ENCODE data around the gene CD53. TPM values are rescaled to one million over a fixed set of nuclear protein-coding genes. Genes with fewer than 3 reads are reported as not detected.
"Not testable (repeated sequence)": the region's sequence is repeated elsewhere in the genome, so short reads cannot be mapped to it uniquely, and the experiment has no call there.

CD53 gene
- total RNA-seq, 4 donors from 2014 or later, result 17.0 to 62.0 (median 18.4) TPM

DNA sequence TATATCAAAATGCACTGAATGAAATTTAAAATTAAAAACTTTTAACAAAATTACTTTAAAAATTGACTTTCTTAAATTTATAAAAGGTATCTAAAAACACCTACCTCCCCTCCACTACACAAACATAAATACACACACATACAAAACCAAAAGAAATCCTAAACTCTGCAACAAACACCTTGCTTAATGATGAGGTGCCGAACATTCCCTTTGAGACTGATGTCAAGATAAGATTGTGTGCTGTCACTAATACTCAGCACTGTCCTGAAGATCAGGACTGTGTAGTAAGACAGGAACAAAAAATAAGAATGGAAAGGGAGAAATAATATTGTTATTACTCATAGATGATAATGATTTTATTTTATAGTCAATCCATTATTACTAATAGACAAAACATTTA is 45.1 kb downstream of the CD53 start:
- Histone ChIP-seq H3K27ac (replicated peaks in 1 of 4) (no peak overlapping the region), H3K27me3 (no peaks in the 10 kb centered on the region), H3K4me3 (no peak overlapping the region), H3K9me3 (peaks cover 0 to 14% (median 6%) of the 10 kb centered on the region in 4 donors), H3K4me1 (no peaks in the 10 kb centered on the region), H3K36me3 (no peaks in the 10 kb centered on the region)
- intact Hi-C loops (cut with DNase I), result no loop called here
- no peak for DNase-seq (ENCODE audit: extremely low spot score)
- TF ChIP-seq, protein P1, sequence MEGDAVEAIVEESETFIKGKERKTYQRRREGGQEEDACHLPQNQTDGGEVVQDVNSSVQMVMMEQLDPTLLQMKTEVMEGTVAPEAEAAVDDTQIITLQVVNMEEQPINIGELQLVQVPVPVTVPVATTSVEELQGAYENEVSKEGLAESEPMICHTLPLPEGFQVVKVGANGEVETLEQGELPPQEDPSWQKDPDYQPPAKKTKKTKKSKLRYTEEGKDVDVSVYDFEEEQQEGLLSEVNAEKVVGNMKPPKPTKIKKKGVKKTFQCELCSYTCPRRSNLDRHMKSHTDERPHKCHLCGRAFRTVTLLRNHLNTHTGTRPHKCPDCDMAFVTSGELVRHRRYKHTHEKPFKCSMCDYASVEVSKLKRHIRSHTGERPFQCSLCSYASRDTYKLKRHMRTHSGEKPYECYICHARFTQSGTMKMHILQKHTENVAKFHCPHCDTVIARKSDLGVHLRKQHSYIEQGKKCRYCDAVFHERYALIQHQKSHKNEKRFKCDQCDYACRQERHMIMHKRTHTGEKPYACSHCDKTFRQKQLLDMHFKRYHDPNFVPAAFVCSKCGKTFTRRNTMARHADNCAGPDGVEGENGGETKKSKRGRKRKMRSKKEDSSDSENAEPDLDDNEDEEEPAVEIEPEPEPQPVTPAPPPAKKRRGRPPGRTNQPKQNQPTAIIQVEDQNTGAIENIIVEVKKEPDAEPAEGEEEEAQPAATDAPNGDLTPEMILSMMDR (IDR thresholded peaks at IDR 0.05), result no peak
- TF ChIP-seq POLR2AphosphoS5 (IDR thresholded peaks at IDR 0.05) (no peak), POLR2A (IDR thresholded peaks at IDR 0.05; ENCODE audit: low read depth) (no peak), EP300 (IDR thresholded peaks at IDR 0.05) (no peak)
- WGBS, result 91% methylated on average over 1 of the region's 1 CpG

DNA sequence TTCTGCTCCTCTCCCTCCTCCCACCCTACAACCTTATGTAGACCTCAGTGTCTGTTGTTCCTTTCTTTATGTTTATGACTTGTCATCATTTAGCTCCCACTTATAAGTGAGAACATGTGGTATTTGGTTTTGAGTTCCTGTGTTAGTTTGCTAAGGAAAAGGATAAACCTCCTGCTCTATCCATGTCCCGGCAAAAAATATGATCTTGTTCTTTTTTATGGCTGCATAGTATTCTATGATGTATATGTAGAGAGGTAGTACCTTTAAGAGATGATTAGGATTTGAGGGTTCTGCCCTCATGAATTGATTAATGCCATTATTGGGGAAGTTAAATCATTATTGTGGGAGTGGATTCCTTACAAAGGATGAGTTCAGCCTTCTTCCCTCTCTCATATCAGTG is 49.0 kb downstream of the CD53 start:
- intact Hi-C loops (cut with DNase I), result no loop called here

DNA sequence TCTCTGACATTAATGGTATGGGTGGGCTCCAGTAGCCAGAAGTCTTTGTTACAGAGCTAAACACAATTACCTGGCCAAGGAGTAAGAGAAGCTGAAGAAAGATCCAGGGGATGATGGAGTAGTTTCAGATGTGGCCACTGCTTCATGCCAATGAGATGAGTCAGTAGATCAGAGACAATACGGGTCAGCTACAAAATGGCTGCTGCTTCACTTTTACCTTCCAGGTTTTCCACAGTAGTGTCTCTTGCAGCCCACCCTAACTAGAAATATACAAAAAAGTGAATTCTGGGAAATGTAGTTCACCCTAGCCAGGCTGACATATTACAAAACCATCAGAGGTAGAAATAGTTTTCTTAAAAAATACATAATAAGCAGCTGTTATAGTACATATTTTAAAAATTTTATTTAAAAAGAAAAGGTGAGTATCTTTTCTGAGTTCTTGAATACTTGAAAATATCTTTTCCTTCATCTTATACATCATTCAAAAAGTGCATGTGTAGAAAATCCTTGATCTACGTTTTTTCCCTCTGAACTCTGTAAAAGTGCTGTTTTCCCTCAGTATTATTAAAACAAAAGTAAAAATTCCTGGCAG is 54.6 kb downstream of the CD53 start:
- Histone ChIP-seq H3K27ac (replicated peaks in 1 of 4) (no peak overlapping the region), H3K9me3 (peaks cover 0 to 8% (median 2%) of the 10 kb centered on the region in 4 donors), H3K36me3 (no peaks in the 10 kb centered on the region), H3K4me3 (no peak overlapping the region), H3K4me1 (no peaks in the 10 kb centered on the region), H3K27me3 (no peaks in the 10 kb centered on the region)
- 72% methylated on average over 2 of the region's 2 CpGs for WGBS
- intact Hi-C loops (cut with DNase I), result no loop called here
- TF ChIP-seq POLR2AphosphoS5 (IDR thresholded peaks at IDR 0.05) (no peak), POLR2A (IDR thresholded peaks at IDR 0.05; ENCODE audit: low read depth) (no peak), EP300 (IDR thresholded peaks at IDR 0.05) (no peak)
- TF ChIP-seq, protein P1 (IDR thresholded peaks at IDR 0.05), result no peak
- DNase-seq (ENCODE audit: extremely low spot score), result no peak

More for the DNA sequence above, 49.0 kb downstream of the CD53 start:
- no peaks in the 10 kb centered on the region for H3K4me1 ChIP-seq
- H3K27ac ChIP-seq (replicated peaks in 1 of 4), result no peak overlapping the region
- no peaks in the 10 kb centered on the region for H3K36me3 ChIP-seq
- TF ChIP-seq EP300 (IDR thresholded peaks at IDR 0.05) (no peak), POLR2AphosphoS5 (IDR thresholded peaks at IDR 0.05) (no peak), POLR2A (IDR thresholded peaks at IDR 0.05; ENCODE audit: low read depth) (no peak)
- TF ChIP-seq, protein P1 (IDR thresholded peaks at IDR 0.05), result no peak
- H3K27me3 ChIP-seq, result no peaks in the 10 kb centered on the region
- 93% methylated on average over 1 of the region's 1 CpG for WGBS
- no peak for DNase-seq (ENCODE audit: extremely low spot score)
- peaks cover 0 to 12% (median 0%) of the 10 kb centered on the region in 4 donors for H3K9me3 ChIP-seq
- H3K4me3 ChIP-seq, result no peak overlapping the region

DNA sequence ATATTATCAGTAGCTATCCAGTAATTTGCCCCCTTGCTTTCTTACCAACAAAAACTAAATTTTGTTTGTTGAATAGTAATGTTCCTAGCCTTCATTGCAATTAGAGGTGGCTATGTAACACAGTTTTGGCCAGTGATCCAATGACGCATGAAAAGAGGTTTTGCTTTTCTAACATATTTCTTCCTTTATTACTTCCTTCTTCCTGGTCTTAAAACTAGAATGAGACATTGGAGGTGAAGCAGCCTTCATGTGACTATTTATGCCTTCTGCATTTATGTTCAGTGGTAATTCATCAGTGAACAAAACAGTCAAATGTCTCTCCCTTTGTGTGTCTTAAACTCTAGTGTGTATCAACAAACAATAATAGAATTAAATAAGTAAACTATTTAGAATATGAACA is 55.2 kb downstream of the CD53 start:
- no peak for DNase-seq (ENCODE audit: extremely low spot score)
- H3K4me3 ChIP-seq, result no peak overlapping the region
- H3K36me3 ChIP-seq, result no peaks in the 10 kb centered on the region
- no peak overlapping the region for H3K27ac ChIP-seq (replicated peaks in 1 of 4)
- WGBS, result 79% methylated on average over 1 of the region's 1 CpG
- H3K27me3 ChIP-seq, result no peaks in the 10 kb centered on the region
- intact Hi-C loops (cut with DNase I), result no loop called here
- H3K4me1 ChIP-seq, result no peaks in the 10 kb centered on the region
- peaks cover 0 to 8% (median 2%) of the 10 kb centered on the region in 4 donors for H3K9me3 ChIP-seq
- TF ChIP-seq POLR2AphosphoS5 (IDR thresholded peaks at IDR 0.05) (no peak), POLR2A (IDR thresholded peaks at IDR 0.05; ENCODE audit: low read depth) (no peak), EP300 (IDR thresholded peaks at IDR 0.05) (no peak)
- TF ChIP-seq, protein P1 (IDR thresholded peaks at IDR 0.05), result no peak

DNA sequence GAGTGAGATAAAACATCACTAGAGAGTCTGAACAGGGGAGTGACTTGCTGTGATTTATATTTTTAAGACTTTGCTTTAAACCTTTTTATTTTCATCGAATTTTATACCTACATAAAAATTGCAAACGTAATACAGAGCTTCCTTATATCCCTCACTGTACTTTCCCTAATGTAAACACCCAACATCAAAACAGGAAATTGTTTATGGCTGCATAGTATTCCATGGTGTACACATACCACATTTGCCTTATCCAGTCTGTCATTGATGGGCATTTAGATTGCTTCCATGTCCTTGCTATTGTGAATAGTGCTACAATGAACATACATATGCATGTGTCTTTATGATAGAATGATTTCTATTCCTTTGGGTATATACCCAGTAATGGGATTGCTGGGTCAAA is 56.0 kb downstream of the CD53 start:
- Histone ChIP-seq H3K27me3 (no peaks in the 10 kb centered on the region), H3K9me3 (peaks cover 0 to 8% (median 2%) of the 10 kb centered on the region in 4 donors), H3K36me3 (no peaks in the 10 kb centered on the region), H3K4me1 (no peaks in the 10 kb centered on the region), H3K27ac (replicated peaks in 1 of 4) (no peak overlapping the region), H3K4me3 (no peak overlapping the region)
- TF ChIP-seq POLR2AphosphoS5 (IDR thresholded peaks at IDR 0.05) (no peak), POLR2A (IDR thresholded peaks at IDR 0.05; ENCODE audit: low read depth) (no peak), EP300 (IDR thresholded peaks at IDR 0.05) (no peak)
- TF ChIP-seq, protein P1 (IDR thresholded peaks at IDR 0.05), result no peak
- no peak for DNase-seq (ENCODE audit: extremely low spot score)
- WGBS, result 65% methylated on average over 2 of the region's 2 CpGs
- intact Hi-C loops (cut with DNase I), result no loop called here

DNA sequence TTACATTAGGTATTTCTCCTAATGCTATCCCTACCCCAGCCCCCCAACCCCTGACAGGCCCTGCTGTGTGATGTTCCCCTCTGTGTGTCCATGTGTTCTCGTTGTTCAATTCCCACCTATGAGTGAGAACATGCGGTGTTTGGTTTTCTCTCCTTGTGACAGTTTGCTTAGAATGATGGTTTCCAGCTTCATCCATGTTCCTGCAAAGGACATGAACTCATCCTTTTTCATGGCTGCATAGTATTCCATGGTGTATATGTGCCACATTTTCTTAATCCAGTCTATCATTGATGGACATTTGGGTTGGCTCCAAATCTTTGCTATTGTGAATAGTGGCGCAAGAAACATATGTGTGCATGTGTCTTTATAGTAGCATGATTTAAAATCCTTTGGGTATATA is 58.1 kb downstream of the CD53 start:
- H3K4me3 ChIP-seq; H3K27ac ChIP-seq (replicated peaks in 1 of 4); H3K27me3 ChIP-seq; H3K9me3 ChIP-seq; DNase-seq (ENCODE audit: extremely low spot score); H3K36me3 ChIP-seq; H3K4me1 ChIP-seq; intact Hi-C loops (cut with DNase I): not testable (repeated sequence)
- 94% methylated on average over 3 of the region's 3 CpGs for WGBS
